Adrenal gland (tissue), 12 donors: ENCODE measurements around the gene TM9SF4. TPM values are rescaled to one million over a fixed set of nuclear protein-coding genes. Genes with fewer than 3 reads are reported as not detected.

Experiments
- DNase-seq, 7 donors: peaks; one replicate each; pipeline ENCODE4 v3.0.0-alpha.2; 2019 to 2020
- H3K27ac ChIP-seq, 5 donors: fragments of 200-600 bp; sonication (generic) in 4 of 5; 1 replicate in 3 of 5; 2 replicates in 2 of 5; pipeline versions ENCODE4 v1.5.1 to v1.8.0; 2016 to 2020; ENCODE audit warnings: mild to moderate bottlenecking in 1 of 5
- H3K27me3 ChIP-seq: fragments of 200-600 bp; 2 replicates; pipeline ENCODE4 v1.8.0; 2021
- H3K36me3 ChIP-seq, 2 donors: fragments of 200-600 bp; replicated peaks in 1 of 2; 1 replicate in 1 of 2; 2 replicates in 1 of 2; pipeline versions ENCODE4 v1.5.1 to v1.8.0; 2018 to 2022
- H3K4me1 ChIP-seq, 2 donors: fragments of 200-600 bp; replicated peaks in 1 of 2; 1 replicate in 1 of 2; 2 replicates in 1 of 2; pipeline versions ENCODE4 v1.5.1 to v1.8.0; 2018 to 2021
- H3K4me3 ChIP-seq, 4 donors: fragments of 200-600 bp; sonication (generic) in 3 of 4; one replicate each; pipeline ENCODE4 v1.5.1; 2016 to 2018
- H3K9me3 ChIP-seq, 3 donors: fragments of 200-600 bp; sonication (generic) in 1 of 3; replicated peaks in 1 of 3; 1 replicate in 2 of 3; 2 replicates in 1 of 3; pipeline versions ENCODE4 v1.5.1 to v1.8.0; 2016 to 2021
- POLR2A ChIP-seq, 2 donors: fragments of 450-650 bp; IDR thresholded peaks; one replicate each; pipeline ENCODE4 v1.6.1; 2017; ENCODE audit warnings: antibody characterized with exemption in 2 of 2, mild to moderate bottlenecking in 2 of 2, moderate library complexity in 1 of 2
- whole genome bisulfite sequencing, 4 donors: extraction: QIAGEN DNeasy Blood & Tissue Kit in 2 of 4; methylation state at CpG; one replicate each; pipeline versions ENCODE4 v1.1.5 to v1.1.7; 2013 to 2017; 5-methylcytosine and 5-hydroxymethylcytosine counted together
- intact Hi-C, 2 donors: fragments of 100-400 bp; cut with DNase I; formaldehyde crosslinking; loops; one replicate each; pipeline versions ENCODE4 v1.14.1 to v1.15.0; 2022 to 2023
- polyA plus RNA-seq, 3 donors: library from polyadenylated mRNA; stranded (reverse); fragments of 200-250 nt in 2 of 3; fragments of 350-450 nt in 1 of 3; fragmentation: Illumina TruSeq in 1 of 3; extraction: RNeasy Lipid Tissue Mini Kit (QIAGEN cat#74804) in 1 of 3; gene quantifications; one replicate each; pipeline ENCODE4 v1.2.3, GENCODE V29; 2013 to 2014
- total RNA-seq, 9 donors: library from RNA; depleted of rRNA in 4 of 9; stranded (reverse); fragments of >200 nt in 4 of 9; fragments of 120-200 nt in 1 of 9; fragmentation: NEBNext Ultra II Directional in 1 of 9; extraction: Animal tissue kit (Norgen Biotek cat#: 25700) in 1 of 9; gene quantifications; one replicate each; pipeline versions ENCODE4 v1.1.0 to v1.2.4, GENCODE V29; 2013 to 2023
- TF ChIP-seq, protein P1 (sequence below), 6 experiments: fragments of 450-650 bp in 4 of 6; fragments of 200-600 bp in 2 of 6; sonication (generic) in 1 of 6; IDR thresholded peaks; 1 replicate in 5 of 6; 2 replicates in 1 of 6; pipeline versions ENCODE4 v1.5.1 to v1.8.0; 2016 to 2021; ENCODE audit warnings: antibody characterized with exemption in 6 of 6, mild to moderate bottlenecking in 2 of 6, moderate library complexity in 1 of 6
- donor health status: healthy with polysubstance abuse.
- donor health status: Bipolar disorder and iron deficiency.
- donor health status: DM: yes; HTN: yes; CAD: no.
- donor health status: DM: no; HTN: no; CAD: no.
- donor health status: DM: no; HTN: no; CAD: no.
- donor health status: DM: yes; HTN: yes; CAD: no.

The TM9SF4 gene
- total and polyA plus RNA-seq, 12 donors, result 23.2 to 61.0 (median 46.1) TPM

DNA sequence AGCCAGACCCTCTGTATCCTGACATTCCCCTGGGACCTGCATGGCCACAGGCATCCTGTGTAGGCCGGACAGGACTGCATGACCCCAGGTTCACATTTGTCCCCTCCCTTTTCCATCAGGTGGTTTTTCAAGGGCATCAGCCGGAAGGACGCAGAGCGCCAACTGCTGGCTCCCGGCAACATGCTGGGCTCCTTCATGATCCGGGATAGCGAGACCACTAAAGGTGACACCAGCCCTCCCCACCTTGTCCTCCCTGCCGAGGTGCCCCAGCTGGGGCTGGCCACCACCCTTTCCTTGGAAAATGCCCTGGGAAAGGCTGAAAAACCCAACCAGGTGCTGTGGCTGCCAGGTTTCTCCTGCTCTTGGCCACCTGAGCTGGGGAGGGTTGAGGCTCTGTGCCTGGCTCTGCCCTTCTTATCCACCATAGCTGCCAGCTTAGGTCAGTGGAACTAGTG is 29.8 kb upstream of the TM9SF4 start:
- Histone ChIP-seq H3K9me3 (no peaks in the 10 kb centered on the region), H3K36me3 (no peaks in the 10 kb centered on the region), H3K27me3 (no peaks in the 10 kb centered on the region), H3K4me3 (no peak overlapping the region), H3K4me1 (no peaks in the 10 kb centered on the region), H3K27ac (no peak overlapping the region)
- intact Hi-C loops, result loop anchor here in 1 of 2 donors (10.0 kb wide), 1 partner anchor 225 kb away; no protein-coding TSS in a partner anchor
- 59 to 71% (median 65%) methylated on average over 6 to 8 of the region's 8 CpGs for WGBS, 4 donors
- TF ChIP-seq, protein P1, sequence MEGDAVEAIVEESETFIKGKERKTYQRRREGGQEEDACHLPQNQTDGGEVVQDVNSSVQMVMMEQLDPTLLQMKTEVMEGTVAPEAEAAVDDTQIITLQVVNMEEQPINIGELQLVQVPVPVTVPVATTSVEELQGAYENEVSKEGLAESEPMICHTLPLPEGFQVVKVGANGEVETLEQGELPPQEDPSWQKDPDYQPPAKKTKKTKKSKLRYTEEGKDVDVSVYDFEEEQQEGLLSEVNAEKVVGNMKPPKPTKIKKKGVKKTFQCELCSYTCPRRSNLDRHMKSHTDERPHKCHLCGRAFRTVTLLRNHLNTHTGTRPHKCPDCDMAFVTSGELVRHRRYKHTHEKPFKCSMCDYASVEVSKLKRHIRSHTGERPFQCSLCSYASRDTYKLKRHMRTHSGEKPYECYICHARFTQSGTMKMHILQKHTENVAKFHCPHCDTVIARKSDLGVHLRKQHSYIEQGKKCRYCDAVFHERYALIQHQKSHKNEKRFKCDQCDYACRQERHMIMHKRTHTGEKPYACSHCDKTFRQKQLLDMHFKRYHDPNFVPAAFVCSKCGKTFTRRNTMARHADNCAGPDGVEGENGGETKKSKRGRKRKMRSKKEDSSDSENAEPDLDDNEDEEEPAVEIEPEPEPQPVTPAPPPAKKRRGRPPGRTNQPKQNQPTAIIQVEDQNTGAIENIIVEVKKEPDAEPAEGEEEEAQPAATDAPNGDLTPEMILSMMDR (IDR thresholded peaks at IDR 0.05), result no peak
- no peak for TF ChIP-seq POLR2A (IDR thresholded peaks at IDR 0.05)
- DNase-seq, result no peak

DNA sequence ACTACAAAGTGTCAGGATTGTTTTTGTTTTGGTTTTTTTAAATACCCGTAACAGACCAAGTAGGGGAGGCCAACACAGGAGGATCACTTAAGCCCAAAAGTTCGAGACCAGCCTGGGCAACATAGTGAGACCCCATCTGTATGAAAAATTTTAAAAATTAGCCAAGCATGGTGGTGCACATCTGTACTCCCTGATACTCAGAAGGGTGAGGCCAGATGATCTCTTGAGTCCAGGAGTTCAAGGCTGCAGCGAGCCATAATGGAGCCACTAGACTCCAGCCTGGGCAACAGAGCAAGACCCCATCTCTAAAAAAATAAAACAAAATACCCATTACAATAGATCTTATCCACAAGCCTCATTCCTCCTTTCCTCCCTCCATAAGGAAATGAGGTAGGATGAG is 28.7 kb upstream of the TM9SF4 start:
- TF ChIP-seq, protein P1 (IDR thresholded peaks at IDR 0.05), result no peak
- no peak for TF ChIP-seq POLR2A (IDR thresholded peaks at IDR 0.05)
- Histone ChIP-seq H3K4me1 (no peaks in the 10 kb centered on the region), H3K4me3 (no peak overlapping the region), H3K9me3 (no peaks in the 10 kb centered on the region), H3K36me3 (no peaks in the 10 kb centered on the region), H3K27ac (no peak overlapping the region), H3K27me3 (no peaks in the 10 kb centered on the region)
- intact Hi-C loops, result loop anchor here in 1 of 2 donors (10.0 kb wide), 1 partner anchor 226 kb away; no protein-coding TSS in a partner anchor
- no peak for DNase-seq
- 60 to 87% (median 73%) methylated on average over 3 of the region's 3 CpGs for WGBS, 4 donors

DNA sequence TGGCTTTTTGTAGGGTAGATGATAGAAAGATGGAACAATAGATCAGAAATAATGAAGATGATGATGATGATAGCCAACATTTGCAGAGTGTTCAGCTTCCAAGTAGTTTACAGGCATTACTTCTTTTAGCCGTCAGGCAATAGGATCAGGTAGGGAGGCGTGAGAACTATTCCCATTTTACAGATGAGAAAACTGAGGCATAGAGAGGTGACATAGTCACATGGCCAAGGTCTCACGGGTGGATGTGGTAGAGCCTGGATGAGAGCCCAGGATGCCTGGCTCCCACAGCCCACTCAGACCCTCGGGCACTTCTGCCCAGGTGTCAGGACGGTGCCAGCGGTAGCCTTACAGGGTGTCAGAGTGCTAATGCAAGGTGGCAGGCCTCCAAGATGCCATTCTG is 26.0 kb upstream of the TM9SF4 start:
- Histone ChIP-seq H3K36me3 (no peaks in the 10 kb centered on the region), H3K27me3 (no peaks in the 10 kb centered on the region), H3K27ac (no peak overlapping the region), H3K4me1 (no peaks in the 10 kb centered on the region), H3K4me3 (no peak overlapping the region), H3K9me3 (no peaks in the 10 kb centered on the region)
- TF ChIP-seq, protein P1 (IDR thresholded peaks at IDR 0.05), result no peak
- no peak for TF ChIP-seq POLR2A (IDR thresholded peaks at IDR 0.05)
- 77 to 87% (median 85%) methylated on average over 4 to 6 of the region's 6 CpGs for WGBS, 4 donors
- intact Hi-C loops, result loop anchor here in 1 of 2 donors (10.0 kb wide), 1 partner anchor 229 kb away; no protein-coding TSS in a partner anchor
- DNase-seq, result no peak

DNA sequence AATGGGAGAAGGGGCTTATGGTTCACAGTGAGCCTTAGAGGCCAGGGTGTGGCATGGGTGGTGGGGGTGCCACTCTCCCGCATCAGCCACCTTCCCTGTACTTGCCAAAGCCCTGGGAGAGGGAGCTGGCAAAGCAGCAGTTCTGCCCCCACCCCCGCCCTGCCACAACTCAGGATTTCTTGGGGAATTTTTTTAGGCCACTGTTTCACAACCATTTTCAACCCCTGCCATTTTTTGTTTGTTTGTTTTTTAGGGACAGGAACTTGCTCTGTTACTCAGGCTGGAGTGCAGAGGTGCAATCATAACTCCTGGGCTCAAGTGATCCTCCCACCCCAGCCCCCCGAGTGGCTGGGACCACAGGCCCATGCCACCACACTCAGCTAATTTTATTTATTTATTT is 22.4 kb upstream of the TM9SF4 start:
- H3K27me3 ChIP-seq, result no peaks in the 10 kb centered on the region
- no peak overlapping the region for H3K27ac ChIP-seq
- 80 to 92% (median 81%) methylated on average over 3 of the region's 3 CpGs for WGBS, 4 donors
- peaks cover 0 to 7% of the 10 kb centered on the region in 2 donors for H3K36me3 ChIP-seq
- DNase-seq, result no peak
- no peaks in the 10 kb centered on the region for H3K9me3 ChIP-seq
- intact Hi-C loops, result loop anchor here in 1 of 2 donors (10.0 kb wide), 1 partner anchor 232 kb away; no protein-coding TSS in a partner anchor
- no peak for TF ChIP-seq POLR2A (IDR thresholded peaks at IDR 0.05)
- TF ChIP-seq, protein P1 (IDR thresholded peaks at IDR 0.05), result no peak
- H3K4me3 ChIP-seq, result no peak overlapping the region
- H3K4me1 ChIP-seq, result no peaks in the 10 kb centered on the region
